DND-41 (cell line): ENCODE data around the gene SHROOM3.

Experiments used
- ATAC-seq: fragments of 200-7000 bp; cut with Tn5 transposase; 3 replicates; pipeline ENCODE4 v1.9.1; 2021; ENCODE audit warnings: low read depth; ENCODE audit not compliant: insufficient read depth
- DNase-seq: peaks from one replicate; pipeline ENCODE4 v3.0.0-alpha.2; 2020
- H2AFZ ChIP-seq: 2 replicates; pipeline ENCODE4 v1.6.0; 2012; ENCODE audit warnings: low read depth, low read length
- H3K27ac ChIP-seq: 2 replicates; pipeline ENCODE4 v1.5.1; 2012; ENCODE audit warnings: low read length, inconsistent platforms
- H3K27me3 ChIP-seq: fragments of 200-600 bp; sonication (generic); 2 replicates; pipeline ENCODE4 v1.6.0; 2012; ENCODE audit warnings: low read length, mild to moderate bottlenecking, inconsistent platforms; ENCODE audit not compliant: insufficient read depth, poor library complexity
- H3K36me3 ChIP-seq: 2 replicates; pipeline ENCODE4 v1.5.1; 2012; ENCODE audit warnings: low read length, inconsistent platforms; ENCODE audit not compliant: insufficient read depth
- H3K4me1 ChIP-seq: 2 replicates; pipeline ENCODE4 v1.5.1; 2012; ENCODE audit warnings: mild to moderate bottlenecking, low read length; ENCODE audit not compliant: insufficient read depth
- H3K4me2 ChIP-seq: 2 replicates; pipeline ENCODE4 v1.6.0; 2012; ENCODE audit warnings: mild to moderate bottlenecking, moderate library complexity, low read length, inconsistent platforms; ENCODE audit not compliant: insufficient read depth
- H3K4me3 ChIP-seq, 2 experiments: fragments of 200-600 bp in 1 of 2; shearing (Covaris generic) in 1 of 2; 2 replicates each; pipeline ENCODE4 v1.5.1; 2012 to 2016; ENCODE audit warnings: inconsistent platforms in 2 of 2, low read length in 2 of 2, mild to moderate bottlenecking in 2 of 2, low read depth in 1 of 2, moderate library complexity in 1 of 2
- H3K79me2 ChIP-seq: 2 replicates; pipeline ENCODE4 v1.6.0; 2012; ENCODE audit warnings: low read length, inconsistent platforms; ENCODE audit not compliant: insufficient read depth
- H3K9ac ChIP-seq: 2 replicates; pipeline ENCODE4 v1.6.0; 2012; ENCODE audit warnings: low read depth, mild to moderate bottlenecking, inconsistent platforms, low read length, moderate library complexity
- H3K9me3 ChIP-seq: 2 replicates; pipeline ENCODE4 v1.5.1; 2012; ENCODE audit warnings: low read length, moderate library complexity, mild to moderate bottlenecking, inconsistent platforms; ENCODE audit not compliant: insufficient read depth, severe bottlenecking
- H4K20me1 ChIP-seq: 2 replicates; pipeline ENCODE4 v1.6.0; 2012; ENCODE audit warnings: low read length; ENCODE audit not compliant: insufficient read depth
- EZH2 ChIP-seq: IDR thresholded peaks from 3 replicates; pipeline ENCODE4 v1.6.1; 2012; ENCODE audit warnings: borderline replicate concordance, low read depth, mild to moderate bottlenecking, moderate library complexity, low read length, inconsistent platforms; ENCODE audit not compliant: severe bottlenecking
- TF ChIP-seq, protein P1 (sequence below): IDR thresholded peaks from 2 replicates; pipeline ENCODE4 v1.5.1; 2012; ENCODE audit warnings: borderline replicate concordance, low read length, moderate library complexity, mild to moderate bottlenecking; ENCODE audit not compliant: poor library complexity, severe bottlenecking; ENCODE audit errors: extremely low read depth

SHROOM3 gene

DNA sequence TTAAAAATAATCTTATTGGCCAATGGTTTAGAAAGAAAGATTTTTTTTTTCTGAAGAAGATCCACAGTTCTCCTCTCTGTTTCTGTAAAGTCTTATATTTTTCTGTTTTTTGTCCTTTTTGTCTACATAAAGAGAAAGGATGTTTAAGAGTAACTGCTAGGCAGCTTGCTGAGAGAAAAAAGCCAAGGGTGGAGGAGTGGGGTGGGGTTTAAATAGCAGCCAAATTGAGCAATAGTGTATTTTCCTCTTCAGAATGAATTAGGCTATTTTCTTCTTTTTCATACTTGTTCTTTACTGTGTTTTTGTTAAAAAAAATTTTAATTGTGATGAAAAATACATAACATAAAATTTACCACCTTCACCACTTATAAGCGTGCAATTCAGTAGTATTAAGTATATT, 238.3 kb downstream of the SHROOM3 start:
- Histone ChIP-seq H3K4me2 (no peak overlapping the region), H3K79me2 (no peaks in the 10 kb centered on the region), H3K9me3 (no peaks in the 10 kb centered on the region), H3K4me1 (no peaks in the 10 kb centered on the region), H3K4me3 (no peak overlapping the region), H3K27me3 (no peaks in the 10 kb centered on the region), H3K36me3 (no peaks in the 10 kb centered on the region), H2AFZ (no peak overlapping the region), H3K9ac (no peak overlapping the region), H4K20me1 (no peaks in the 10 kb centered on the region), H3K27ac (no peak overlapping the region)
- ATAC-seq (no peak), DNase-seq (no peak)
- TF ChIP-seq, protein P1, sequence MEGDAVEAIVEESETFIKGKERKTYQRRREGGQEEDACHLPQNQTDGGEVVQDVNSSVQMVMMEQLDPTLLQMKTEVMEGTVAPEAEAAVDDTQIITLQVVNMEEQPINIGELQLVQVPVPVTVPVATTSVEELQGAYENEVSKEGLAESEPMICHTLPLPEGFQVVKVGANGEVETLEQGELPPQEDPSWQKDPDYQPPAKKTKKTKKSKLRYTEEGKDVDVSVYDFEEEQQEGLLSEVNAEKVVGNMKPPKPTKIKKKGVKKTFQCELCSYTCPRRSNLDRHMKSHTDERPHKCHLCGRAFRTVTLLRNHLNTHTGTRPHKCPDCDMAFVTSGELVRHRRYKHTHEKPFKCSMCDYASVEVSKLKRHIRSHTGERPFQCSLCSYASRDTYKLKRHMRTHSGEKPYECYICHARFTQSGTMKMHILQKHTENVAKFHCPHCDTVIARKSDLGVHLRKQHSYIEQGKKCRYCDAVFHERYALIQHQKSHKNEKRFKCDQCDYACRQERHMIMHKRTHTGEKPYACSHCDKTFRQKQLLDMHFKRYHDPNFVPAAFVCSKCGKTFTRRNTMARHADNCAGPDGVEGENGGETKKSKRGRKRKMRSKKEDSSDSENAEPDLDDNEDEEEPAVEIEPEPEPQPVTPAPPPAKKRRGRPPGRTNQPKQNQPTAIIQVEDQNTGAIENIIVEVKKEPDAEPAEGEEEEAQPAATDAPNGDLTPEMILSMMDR, result no peak
- TF ChIP-seq EZH2, result no peak

DNA sequence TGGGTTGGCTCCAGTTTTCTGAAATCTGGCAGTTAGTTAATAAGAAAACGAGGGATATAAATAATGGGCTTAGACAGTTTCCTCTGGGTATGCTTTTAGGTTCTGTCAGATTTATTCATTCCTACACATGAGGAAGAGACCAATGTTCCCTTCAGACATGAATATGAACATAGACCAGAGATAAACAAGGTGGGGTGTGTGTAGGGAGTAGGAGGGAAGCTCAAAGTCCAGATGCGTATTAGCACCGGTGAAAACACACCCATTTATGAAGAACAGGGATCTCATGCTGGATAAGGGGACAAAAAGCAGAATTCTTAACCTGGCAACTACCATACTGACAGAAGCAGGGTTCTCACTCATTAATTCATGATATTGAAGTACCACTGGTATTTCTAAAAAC, 240.0 kb downstream of the SHROOM3 start:
- ATAC-seq, result no peak
- DNase-seq, result no peak
- Histone ChIP-seq H3K27ac (no peak overlapping the region), H3K36me3 (no peaks in the 10 kb centered on the region), H3K4me2 (no peak overlapping the region), H3K4me1 (no peaks in the 10 kb centered on the region), H3K4me3 (no peak overlapping the region), H3K9me3 (no peaks in the 10 kb centered on the region), H3K79me2 (no peaks in the 10 kb centered on the region), H3K9ac (no peak overlapping the region), H3K27me3 (no peaks in the 10 kb centered on the region), H2AFZ (no peak overlapping the region), H4K20me1 (no peaks in the 10 kb centered on the region)
- no peak for TF ChIP-seq EZH2
- TF ChIP-seq, protein P1, result no peak

DNA sequence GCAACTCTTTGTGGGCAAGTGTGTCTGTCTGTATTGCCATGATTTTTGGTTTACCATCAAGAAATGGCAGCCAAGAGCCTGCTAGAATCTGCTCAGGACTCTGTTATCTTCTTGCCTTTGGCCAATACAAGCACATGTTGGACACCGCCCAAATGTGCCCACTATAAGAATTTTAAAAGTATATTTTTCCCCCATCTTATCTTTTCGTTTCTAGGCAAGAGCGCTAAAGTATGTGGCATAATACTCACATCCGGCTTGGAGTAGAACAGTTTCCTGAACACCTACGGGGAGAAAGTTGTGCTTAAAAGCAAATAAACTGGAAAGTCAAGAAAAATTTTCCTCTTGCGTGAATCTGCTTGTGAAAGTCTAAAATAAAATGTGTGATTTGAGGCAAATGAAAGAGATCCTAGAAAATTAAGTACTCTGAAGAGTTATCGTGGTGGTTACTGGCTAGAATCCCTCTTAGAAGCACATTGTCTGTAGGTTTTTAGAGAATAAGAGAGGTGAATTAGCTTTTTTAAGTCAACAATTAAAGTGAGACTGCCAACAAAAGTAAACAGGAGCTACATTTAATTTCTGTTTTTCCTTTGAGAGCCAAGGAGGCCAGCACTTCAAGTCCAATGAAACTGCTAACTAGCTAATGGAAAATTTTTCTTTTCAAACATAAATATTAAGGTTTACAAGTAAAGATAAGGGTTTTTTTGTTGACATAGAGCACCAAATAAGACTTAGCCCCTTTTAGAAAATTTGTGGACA, 242.7 kb downstream of the SHROOM3 start:
- ATAC-seq, result no peak
- Histone ChIP-seq H3K9me3 (no peaks in the 10 kb centered on the region), H2AFZ (no peak overlapping the region)

More for the DNA sequence above, 242.7 kb downstream of the SHROOM3 start:
- H3K27me3 ChIP-seq, result no peaks in the 10 kb centered on the region
- H3K27ac ChIP-seq, result no peak overlapping the region
- DNase-seq, result no peak
- H3K36me3 ChIP-seq, result no peaks in the 10 kb centered on the region
- no peaks in the 10 kb centered on the region for H3K79me2 ChIP-seq
- H3K4me3 ChIP-seq, result no peak overlapping the region
- H3K4me1 ChIP-seq, result no peaks in the 10 kb centered on the region
- H3K9ac ChIP-seq, result no peak overlapping the region
- no peak overlapping the region for H3K4me2 ChIP-seq
- no peaks in the 10 kb centered on the region for H4K20me1 ChIP-seq
- TF ChIP-seq EZH2, result no peak
- TF ChIP-seq, protein P1, result no peak
